GM18498 (cell line): ENCODE results near the gene STKLD1.
"Not testable (repeated sequence)": the region's sequence is repeated elsewhere in the genome, so short reads cannot be mapped to it uniquely, and the experiment has no call there.

ENCODE experiments used
- ATAC-seq: cut with Tn5 transposase; IDR thresholded peaks from one replicate; pipeline ENCODE4 v1.9.1; 2021; ENCODE audit warnings: mild to moderate bottlenecking, moderate library complexity; ENCODE audit not compliant: unreplicated experiment

Gene STKLD1

DNA sequence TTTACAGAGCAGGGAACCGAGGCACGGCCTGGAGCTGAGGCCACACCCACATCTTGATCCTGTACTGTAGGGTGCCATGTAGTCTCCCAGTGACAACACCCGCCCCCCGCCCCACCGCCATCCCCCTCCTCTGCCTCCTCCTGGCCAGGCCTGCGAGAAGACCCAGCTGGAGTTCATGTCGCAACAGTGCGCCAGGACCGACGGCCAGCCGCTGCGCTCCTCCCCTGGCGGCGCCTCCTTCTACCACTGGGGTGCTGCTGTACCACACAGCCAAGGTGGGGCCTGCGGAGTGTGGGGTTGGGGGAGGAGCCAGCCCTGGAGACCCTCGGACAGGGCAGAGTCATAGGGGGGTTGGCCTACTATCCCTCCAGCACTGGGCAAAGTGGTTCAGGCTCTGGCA lies 60.5 kb downstream of the STKLD1 start:
- ATAC-seq = no peak

DNA sequence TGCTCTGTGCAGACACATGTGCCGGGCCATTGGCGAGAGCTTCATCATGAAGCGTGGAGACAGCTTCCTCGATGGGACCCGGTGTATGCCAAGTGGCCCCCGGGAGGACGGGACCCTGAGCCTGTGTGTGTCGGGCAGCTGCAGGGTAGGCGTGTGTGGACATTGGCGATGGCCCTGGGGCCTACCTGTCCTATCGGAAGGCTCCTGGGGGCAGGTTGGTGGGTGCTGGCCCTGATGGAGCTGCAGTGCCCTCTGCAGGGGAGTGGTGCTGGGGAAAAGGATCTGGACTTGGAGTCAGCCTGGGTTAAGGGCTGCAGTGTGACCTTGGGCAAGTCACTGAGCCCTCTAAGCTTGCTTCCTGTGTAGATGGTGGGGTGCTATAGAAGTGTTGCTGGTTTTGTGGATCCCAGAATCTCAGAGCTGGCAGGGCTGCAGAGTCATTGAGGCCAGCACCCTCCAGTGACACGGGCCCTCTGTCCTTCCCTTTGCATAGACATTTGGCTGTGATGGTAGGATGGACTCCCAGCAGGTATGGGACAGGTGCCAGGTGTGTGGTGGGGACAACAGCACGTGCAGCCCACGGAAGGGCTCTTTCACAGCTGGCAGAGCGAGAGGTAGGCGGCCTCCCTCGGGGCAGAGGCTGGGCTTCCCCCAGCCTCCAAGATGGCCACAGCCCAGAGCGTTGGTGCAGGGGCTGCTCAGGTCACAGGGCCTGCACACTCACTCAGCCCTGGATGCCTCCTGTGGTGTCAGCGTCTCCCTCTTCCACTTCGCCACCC lies 61.8 kb downstream of the STKLD1 start:
- no peak for ATAC-seq

DNA sequence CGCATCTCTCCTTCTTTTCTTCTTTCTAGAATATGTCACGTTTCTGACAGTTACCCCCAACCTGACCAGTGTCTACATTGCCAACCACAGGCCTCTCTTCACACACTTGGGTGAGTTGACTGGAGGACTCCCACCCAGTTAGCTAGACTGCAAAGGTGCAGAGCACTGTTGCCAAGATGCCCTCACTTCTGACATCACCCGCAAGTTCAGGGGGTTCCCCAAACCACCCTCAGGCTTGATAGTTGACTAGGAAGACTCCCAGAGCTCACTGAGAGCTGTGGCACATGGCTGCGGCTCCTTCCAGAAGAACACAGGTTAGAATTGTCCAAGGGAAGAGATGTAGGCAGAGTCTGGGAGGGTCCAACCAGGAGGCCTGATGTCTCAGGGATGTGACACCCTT lies 63.2 kb downstream of the STKLD1 start:
- ATAC-seq = no peak

DNA sequence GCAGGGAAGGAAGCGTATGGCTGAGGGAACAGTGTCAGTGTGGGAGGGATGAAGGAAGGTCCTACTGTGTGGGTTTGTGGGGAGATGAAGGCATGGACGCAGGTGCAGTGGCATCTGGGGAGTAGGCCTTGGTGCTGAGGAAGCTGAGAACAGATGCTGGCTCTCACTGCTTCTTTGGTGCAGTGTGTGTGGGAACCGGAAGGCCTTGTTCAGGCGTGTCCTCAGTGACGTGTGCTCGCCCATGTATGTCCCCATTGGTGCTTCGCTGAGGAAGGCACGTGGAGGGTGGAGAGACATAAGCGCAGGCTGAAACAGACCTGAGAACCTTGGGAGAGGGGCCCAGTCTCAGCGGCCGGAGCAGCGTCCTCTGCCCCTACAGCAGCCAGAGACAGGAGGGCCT lies 64.7 kb downstream of the STKLD1 start:
- ATAC-seq = no peak

DNA sequence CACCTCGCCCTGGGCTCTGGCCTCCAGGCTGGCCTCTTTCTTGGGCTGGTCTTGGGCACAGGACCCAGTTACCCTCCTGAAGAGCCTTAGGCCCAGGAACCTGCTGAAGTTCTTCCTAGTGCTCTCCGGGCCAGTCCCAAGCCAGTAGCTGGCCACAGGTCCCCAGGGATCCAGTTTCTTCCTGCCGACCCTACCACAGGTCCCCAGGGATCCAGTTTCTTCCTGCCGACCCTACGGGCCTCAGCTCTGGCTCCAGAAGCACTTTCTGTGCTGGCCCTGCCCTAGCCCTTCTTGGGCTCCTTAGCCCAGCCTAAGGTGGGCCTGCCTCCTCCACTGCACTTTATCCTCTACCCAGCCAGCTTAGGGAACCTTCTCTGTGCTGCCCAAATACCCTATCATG lies 65.4 kb downstream of the STKLD1 start:
- ATAC-seq = no peak

DNA sequence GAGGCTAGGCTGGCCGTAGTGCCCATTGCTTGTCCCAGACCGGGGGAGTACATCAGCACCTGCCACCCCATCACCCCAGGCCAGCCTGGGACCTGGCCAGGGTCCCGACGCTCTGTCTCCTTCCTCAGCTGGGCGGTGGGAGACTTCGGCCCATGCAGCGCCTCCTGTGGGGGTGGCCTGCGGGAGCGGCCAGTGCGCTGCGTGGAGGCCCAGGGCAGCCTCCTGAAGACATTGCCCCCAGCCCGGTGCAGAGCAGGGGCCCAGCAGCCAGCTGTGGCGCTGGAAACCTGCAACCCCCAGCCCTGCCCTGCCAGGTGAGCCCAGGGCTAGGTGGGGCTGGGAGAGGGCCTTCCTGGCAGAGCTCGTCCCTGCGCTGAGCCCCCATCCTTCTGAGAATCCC lies 67.1 kb downstream of the STKLD1 start:
- no peak for ATAC-seq

DNA sequence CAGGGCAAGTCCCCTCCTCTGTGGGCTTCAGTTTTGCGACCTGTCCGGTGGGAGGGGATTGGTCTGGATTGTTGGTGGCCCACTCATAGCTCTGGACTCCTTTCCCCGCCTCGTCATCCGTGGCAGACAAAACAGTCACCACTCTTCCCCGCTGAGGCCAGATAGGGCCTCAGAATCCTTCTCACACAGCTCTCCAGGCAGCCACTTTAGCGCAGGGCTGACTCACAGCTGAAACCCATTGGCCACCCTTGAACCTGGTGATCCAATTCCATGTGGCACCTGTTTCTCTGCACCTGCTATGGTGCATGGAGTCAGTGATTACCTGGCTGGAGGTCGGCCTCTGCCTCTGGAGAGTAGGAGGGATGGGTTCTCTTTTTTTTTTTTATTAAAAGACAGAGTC lies 67.8 kb downstream of the STKLD1 start:
- no peak for ATAC-seq

DNA sequence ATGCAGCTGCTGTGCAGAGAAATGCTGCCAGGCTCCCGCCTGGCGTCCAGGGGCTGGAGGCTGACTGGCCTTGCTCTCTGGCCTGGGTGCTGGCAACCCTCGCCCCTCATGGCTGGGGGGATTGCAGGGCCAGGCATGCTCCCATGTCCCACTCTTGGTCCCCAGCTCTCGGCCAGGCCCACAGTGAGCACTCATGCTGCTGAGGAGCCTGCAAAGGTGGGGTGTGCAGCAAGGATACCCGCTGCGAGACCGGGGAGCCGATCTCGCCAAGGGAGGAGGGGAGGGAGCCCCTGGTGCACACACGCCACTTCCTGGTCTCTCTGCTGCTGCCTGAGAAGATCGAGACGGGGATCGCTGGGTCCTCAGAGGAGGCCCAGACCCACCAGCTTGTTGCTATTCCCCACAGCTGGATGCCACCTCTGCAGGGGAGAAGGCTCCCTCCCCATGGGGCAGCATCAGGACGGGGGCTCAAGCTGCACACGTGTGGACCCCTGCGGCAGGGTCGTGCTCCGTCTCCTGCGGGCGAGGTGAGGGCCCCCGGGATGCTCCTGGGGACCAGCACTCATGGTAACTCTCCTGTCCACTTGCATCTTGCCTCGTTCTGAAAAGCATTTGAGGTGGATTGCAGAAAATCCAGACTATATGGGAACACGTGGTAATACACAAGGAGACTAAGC lies 69.3 kb downstream of the STKLD1 start:
- ATAC-seq = no peak

DNA sequence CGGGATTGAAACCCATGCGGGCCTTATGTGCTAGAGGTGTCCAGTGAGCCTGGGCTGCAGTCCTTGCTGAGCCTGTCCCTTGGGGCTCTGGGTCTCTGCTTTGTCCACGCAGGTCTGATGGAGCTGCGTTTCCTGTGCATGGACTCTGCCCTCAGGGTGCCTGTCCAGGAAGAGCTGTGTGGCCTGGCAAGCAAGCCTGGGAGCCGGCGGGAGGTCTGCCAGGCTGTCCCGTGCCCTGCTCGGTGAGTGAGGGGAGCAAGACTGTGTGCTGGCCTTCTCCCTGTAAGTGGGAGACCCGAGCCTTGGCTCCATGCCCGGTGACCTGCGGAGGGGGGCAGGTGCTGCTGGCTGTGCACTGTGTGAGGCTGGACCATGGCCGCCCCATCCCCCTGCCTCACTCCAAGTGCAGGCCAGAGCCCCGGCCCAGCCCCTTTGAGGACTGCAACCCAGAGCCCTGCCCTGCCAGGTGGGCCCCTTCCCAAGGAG lies 72.4 kb downstream of the STKLD1 start:
- no peak for ATAC-seq

DNA sequence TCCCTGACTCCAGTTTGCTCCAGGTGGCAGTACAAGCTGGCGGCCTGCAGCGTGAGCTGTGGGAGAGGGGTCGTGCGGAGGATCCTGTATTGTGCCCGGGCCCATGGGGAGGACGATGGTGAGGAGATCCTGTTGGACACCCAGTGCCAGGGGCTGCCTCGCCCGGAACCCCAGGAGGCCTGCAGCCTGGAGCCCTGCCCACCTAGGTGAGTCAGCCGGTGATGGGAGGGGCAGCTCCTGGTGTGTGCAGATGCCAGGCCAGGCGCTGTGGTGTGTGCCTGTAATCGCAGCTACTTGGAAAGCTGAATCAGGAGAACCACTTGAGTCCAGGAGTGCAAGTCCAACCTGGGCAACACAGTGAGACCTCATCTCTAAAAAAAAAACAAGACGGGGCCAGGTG lies 73.6 kb downstream of the STKLD1 start:
- ATAC-seq = no peak

DNA sequence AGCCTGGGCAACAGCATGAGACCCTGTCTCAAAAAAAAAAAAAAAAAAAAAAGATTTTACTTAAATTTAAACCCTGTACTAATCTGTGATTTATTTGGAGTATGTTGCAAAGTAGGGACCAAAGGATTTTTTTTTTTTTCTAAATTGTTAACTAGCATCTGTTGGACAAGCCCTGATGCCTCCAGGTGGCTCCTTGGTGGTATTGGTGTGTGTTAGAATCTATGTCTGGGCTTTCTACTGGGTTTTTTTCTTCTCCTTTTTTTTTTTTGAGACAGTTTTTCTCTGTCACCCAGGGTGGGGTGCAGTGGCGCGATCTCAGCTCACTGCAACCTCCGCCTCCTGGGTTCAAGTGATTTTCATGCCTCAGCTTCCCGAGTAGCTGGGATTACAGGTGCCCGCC lies 75.7 kb downstream of the STKLD1 start:
- ATAC-seq = not testable (repeated sequence)

DNA sequence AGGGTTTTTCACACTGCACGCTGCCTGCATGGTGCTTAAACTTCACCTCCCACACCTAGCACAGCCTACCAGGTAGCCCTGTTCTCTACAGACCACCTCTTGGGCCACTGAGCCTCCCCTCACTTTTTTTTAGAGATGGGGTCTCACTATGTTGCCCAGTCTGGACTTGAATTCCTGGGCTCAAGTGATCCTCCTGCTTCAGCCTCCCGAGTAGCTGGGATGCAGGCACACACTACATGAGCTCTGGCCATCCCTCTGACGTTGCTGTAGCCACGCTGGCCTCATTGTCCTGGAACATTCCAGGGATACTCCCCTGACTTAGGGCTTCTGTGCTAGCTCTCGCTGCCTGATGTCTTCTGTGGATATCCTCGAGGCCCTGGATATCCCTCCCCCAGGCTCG lies 76.4 kb downstream of the STKLD1 start:
- ATAC-seq = no peak

DNA sequence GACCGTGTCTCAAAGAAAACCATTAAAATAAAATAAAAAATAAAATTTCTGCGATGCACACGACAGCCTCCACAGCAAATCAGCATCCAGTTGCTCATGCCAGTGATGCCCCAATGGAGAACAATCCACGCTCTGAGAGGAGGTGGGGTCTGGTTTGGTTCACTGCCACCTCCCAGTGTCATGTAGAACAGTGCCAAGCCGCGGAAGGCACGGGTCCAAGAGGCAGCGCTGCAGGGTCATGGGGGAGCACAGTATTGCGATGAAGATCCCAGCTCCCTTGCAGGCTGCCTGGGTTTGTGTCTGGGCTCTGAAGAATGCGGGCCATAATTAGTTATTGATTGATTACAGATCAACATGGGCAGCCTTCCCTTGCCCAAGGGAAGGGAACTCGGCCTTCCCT lies 77.5 kb downstream of the STKLD1 start:
- ATAC-seq = no peak

DNA sequence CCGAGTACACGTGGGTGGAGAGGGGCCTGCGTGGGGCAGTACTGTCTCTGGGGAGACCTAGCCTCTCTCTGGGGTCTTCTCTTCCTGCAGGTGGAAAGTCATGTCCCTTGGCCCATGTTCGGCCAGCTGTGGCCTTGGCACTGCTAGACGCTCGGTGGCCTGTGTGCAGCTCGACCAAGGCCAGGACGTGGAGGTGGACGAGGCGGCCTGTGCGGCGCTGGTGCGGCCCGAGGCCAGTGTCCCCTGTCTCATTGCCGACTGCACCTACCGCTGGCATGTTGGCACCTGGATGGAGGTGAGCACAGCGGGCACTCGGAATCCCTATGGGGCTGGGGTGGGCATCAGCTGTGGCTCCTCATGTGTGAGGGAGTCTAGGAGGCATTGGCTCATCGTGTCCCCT lies 78.2 kb downstream of the STKLD1 start:
- ATAC-seq = no peak

DNA sequence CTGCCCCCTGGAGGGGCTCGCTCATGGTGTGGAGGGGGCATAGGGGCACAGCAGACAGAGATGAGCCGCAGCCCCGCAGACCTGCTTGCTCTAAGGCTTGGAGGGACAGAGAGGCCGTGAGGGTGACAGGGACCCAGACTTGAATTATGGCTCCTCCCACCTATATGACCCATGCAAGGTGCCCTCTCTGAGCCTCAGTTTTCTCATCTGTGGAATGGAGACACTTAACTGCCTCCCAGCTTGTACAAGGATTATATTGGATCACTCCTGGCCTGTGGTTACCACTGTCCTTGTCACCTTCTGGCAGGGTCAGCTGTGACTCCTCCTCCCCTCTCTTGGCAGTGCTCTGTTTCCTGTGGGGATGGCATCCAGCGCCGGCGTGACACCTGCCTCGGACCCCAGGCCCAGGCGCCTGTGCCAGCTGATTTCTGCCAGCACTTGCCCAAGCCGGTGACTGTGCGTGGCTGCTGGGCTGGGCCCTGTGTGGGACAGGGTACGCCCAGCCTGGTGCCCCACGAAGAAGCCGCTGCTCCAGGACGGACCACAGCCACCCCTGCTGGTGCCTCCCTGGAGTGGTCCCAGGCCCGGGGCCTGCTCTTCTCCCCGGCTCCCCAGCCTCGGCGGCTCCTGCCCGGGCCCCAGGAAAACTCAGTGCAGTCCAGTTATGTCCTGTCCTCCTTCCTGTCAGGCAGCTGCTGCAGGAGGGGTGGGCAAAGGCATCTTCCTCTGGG lies 78.9 kb downstream of the STKLD1 start:
- no peak for ATAC-seq
